D721Med (cell line): ENCODE data around the gene NKX6-2.

ENCODE experiments used
- DNase-seq: peaks from one replicate; pipeline ENCODE4 v3.0.0; 2011; ENCODE audit warnings: low spot score; ENCODE audit not compliant: insufficient read length
- FAIRE-seq: peaks from 2 replicates; lab custom pipeline; 2011; peaks lifted over from hg19 to GRCh38; lab: Jason Lieb, UNC
- CTCF ChIP-seq: IDR thresholded peaks from 2 replicates; pipeline ENCODE4 v1.5.1; 2012; ENCODE audit warnings: mild to moderate bottlenecking, control low read depth; ENCODE audit not compliant: insufficient read depth; ENCODE audit errors: missing control alignments

Gene NKX6-2

GRCh38 chr10:132768346-132769248 lies 17.4 kb downstream of the NKX6-2 start:
- TF ChIP-seq CTCF: no peak
- FAIRE-seq: no peak
- DNase-seq: no peak

- TF ChIP-seq CTCF: no peak
- DNase-seq: no peak
- FAIRE-seq: no peak
Observed at GRCh38 chr10:132766291-132766690, 19.7 kb downstream of the NKX6-2 start.

- no peak for DNase-seq
- no peak for FAIRE-seq
- TF ChIP-seq CTCF: no peak
Observed at GRCh38 chr10:132765435-132765834, 20.5 kb downstream of the NKX6-2 start.

- FAIRE-seq (no peak), DNase-seq (no peak)
- TF ChIP-seq CTCF: no peak
Observed at GRCh38 chr10:132764108-132764507, 21.8 kb downstream of the NKX6-2 start.

- FAIRE-seq (no peak), DNase-seq (no peak)
- TF ChIP-seq CTCF: no peak
Observed at GRCh38 chr10:132763545-132763944, 22.4 kb downstream of the NKX6-2 start.

- TF ChIP-seq CTCF: no peak
- DNase-seq (no peak), FAIRE-seq (no peak)
Observed at GRCh38 chr10:132762267-132762666, 23.7 kb downstream of the NKX6-2 start.
